Measurements from ENCODE around the gene TBC1D30.

The TBC1D30 gene

DNA sequence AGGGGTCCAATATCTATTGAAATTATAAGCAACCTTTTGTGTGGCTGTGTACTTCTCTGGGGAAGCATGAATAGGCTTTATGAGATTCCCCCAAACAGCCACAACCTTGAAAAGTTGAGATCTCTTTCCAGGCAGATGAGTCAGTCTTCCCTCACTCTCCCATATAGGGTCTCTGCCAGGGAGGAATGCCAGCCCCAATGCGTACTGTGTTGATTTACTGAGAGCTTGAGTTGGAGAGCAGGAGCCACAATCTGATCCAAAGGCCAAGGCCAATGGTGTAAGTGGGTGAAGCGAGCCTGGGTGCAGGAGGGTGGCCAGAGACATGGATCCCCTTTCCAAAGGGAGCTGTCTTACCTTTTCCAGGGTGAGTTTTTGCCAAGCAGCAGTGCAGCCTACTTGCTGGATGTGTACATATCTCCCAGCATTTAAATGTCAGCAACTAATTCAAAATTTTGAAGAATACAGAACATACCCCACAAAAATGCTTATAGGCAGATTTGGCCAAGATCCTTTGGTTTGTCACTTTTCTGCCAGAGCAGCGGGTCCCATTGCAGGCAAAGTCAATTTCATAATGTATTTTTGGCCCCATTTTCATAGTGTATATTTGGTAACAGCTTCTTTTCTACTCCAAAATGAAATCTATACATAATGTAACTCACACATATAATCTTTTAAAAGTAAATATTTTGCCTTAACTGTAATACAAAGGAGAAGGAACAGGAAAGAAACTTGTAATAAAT lies 88.2 kb downstream of the TBC1D30 start:
- H3K9me3 ChIP-seq (ENCODE audit: control insufficient read depth, low read length): no peaks in the 10 kb centered on the region
- no peaks in the 10 kb centered on the region for H3K4me1 ChIP-seq (ENCODE audit: control insufficient read depth, insufficient read depth, low read length, poor library complexity, severe bottlenecking)
- H3K4me3 ChIP-seq (ENCODE audit: extremely low read depth, insufficient read depth, low read length, poor library complexity, severe bottlenecking): no peak overlapping the region
- H3K36me3 ChIP-seq (ENCODE audit: control insufficient read depth, insufficient read depth, low read length): no peaks in the 10 kb centered on the region
- WGBS, 2 experiments (ENCODE audit: insufficient coverage in 2 of 2): 92 to 93% methylated on average over 2 of the region's 3 CpGs
- H3K27ac ChIP-seq (ENCODE audit: low read depth, low read length, severe bottlenecking): no peak overlapping the region

DNA sequence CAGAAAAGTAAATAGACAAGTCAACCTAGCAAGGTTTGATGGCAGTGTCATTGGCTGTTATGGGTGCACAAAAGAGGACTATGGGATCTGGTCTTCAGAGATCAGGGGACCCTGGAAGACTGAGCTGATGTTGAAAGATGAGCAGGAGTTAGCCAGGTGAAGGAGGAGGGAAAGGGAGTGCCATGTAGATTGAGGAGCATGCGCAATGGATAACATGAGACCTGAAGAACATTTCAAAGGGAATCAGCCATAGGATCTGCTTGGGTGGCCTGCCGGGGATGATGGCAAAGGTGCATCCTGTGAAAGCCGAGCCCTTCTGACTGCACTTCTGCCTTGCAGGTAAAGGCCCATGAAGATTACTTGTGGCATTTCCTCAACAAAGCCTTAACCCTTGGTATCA lies 90.8 kb downstream of the TBC1D30 start:
- Histone ChIP-seq H3K36me3 (ENCODE audit: control insufficient read depth, insufficient read depth, low read length) (no peaks in the 10 kb centered on the region), H3K27ac (ENCODE audit: low read depth, low read length, severe bottlenecking) (no peak overlapping the region), H3K9me3 (ENCODE audit: control insufficient read depth, low read length) (no peaks in the 10 kb centered on the region), H3K4me1 (ENCODE audit: control insufficient read depth, insufficient read depth, low read length, poor library complexity, severe bottlenecking) (no peaks in the 10 kb centered on the region), H3K4me3 (ENCODE audit: extremely low read depth, insufficient read depth, low read length, poor library complexity, severe bottlenecking) (no peak overlapping the region)
- WGBS, 2 experiments (ENCODE audit: insufficient coverage in 2 of 2): 75 to 80% methylated on average over 3 of the region's 3 CpGs

DNA sequence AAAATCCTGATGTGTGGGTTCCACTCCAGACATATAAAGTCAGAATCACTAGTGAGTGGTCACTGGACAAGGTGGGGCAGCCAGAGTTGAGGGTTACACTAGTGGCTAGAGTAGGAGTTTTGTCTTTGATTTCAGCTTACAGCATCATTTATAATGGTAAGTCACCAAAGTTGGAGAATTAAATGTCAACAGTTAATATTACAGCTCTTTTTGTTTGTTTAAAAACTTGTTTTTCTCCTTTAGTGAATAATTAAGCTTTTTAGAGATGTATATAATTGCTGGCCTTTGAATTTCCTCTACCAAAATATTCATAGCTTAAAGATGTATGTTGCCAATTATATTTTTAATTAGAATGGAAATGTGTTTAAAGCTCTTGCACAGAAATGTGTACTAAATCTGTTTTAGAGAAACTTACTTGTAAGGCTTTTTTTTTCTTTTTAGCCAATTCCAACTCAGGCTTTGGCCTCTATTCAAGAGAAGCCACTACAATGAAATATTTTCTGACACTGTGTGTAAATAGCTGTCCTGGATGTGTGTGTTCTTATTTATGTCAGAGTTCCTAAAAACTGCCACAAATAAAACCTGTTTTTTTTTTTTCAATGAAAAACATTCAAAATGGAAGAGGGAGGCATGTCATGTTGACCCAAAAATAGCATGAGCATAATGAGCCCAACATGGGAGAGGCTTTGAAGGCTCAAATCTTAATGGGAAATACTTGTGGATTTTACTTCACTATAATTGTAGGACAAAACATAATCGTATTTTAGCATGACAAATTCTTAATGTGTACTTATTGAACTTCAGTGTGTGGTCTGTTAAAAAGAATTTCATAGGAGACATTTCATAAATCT lies 92.2 kb downstream of the TBC1D30 start:
- Histone ChIP-seq H3K4me3 (ENCODE audit: extremely low read depth, insufficient read depth, low read length, poor library complexity, severe bottlenecking) (no peak overlapping the region), H3K9me3 (ENCODE audit: control insufficient read depth, low read length) (no peaks in the 10 kb centered on the region), H3K36me3 (ENCODE audit: control insufficient read depth, insufficient read depth, low read length) (no peaks in the 10 kb centered on the region), H3K4me1 (ENCODE audit: control insufficient read depth, insufficient read depth, low read length, poor library complexity, severe bottlenecking) (no peaks in the 10 kb centered on the region), H3K27ac (ENCODE audit: low read depth, low read length, severe bottlenecking) (no peak overlapping the region)
- WGBS, 2 experiments (ENCODE audit: insufficient coverage in 2 of 2): no CpG with 5 or more reads among the region's 1 CpG

DNA sequence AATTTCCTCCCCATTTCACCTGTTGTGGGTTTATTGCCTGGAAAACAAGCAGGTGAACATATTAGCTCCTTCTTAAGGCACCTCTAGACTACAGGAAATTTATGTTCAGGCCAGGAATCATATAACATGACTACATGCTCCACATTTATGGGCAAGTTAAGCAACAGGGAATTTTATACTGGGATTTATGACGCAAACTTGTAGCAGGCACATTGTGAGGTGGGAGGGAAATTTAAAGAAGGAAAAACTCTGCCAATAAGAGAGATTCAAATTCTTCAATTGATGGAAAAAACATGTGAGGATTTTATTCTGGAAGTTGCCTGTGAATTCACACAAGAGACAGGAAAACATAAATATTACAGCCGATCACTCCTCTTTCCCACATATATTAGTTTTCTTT lies 93.9 kb downstream of the TBC1D30 start:
- no peaks in the 10 kb centered on the region for H3K9me3 ChIP-seq (ENCODE audit: control insufficient read depth, low read length)
- H3K4me1 ChIP-seq (ENCODE audit: control insufficient read depth, insufficient read depth, low read length, poor library complexity, severe bottlenecking): no peaks in the 10 kb centered on the region
- H3K4me3 ChIP-seq (ENCODE audit: extremely low read depth, insufficient read depth, low read length, poor library complexity, severe bottlenecking): no peak overlapping the region
- H3K27ac ChIP-seq (ENCODE audit: low read depth, low read length, severe bottlenecking): no peak overlapping the region
- WGBS, 2 experiments (ENCODE audit: insufficient coverage in 2 of 2): 90 to 100% methylated on average over 1 of the region's 2 CpGs
- H3K36me3 ChIP-seq (ENCODE audit: control insufficient read depth, insufficient read depth, low read length): no peaks in the 10 kb centered on the region

- H3K4me1 ChIP-seq (ENCODE audit: control insufficient read depth, insufficient read depth, low read length, poor library complexity, severe bottlenecking): no peaks in the 10 kb centered on the region
- H3K9me3 ChIP-seq (ENCODE audit: control insufficient read depth, low read length): no peaks in the 10 kb centered on the region
- H3K27ac ChIP-seq (ENCODE audit: low read depth, low read length, severe bottlenecking): no peak overlapping the region
- H3K36me3 ChIP-seq (ENCODE audit: control insufficient read depth, insufficient read depth, low read length): no peaks in the 10 kb centered on the region
- WGBS, 2 experiments (ENCODE audit: insufficient coverage in 2 of 2): 83 to 100% methylated on average over 1 of the region's 2 CpGs
- no peak overlapping the region for H3K4me3 ChIP-seq (ENCODE audit: extremely low read depth, insufficient read depth, low read length, poor library complexity, severe bottlenecking)
These were observed 94.4 kb downstream of the TBC1D30 start for GRCh38 chr12:64918801-64919200.

DNA sequence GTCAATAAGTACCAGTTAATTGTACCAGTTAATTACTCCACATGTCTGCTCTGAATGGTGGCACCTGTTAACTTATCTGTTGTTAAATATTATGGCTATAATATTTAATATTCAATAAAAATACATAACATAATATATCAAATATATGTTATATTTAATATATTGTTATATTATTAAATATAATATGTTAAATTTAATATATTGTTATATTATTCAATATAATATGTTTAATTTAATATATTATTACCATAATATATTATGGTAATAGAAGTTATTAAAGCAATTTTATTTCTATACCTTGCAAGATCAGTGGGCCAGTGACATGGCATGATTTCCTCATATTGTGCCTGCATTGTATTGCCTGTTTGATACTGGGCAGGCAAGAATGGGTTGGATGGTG lies 98.4 kb downstream of the TBC1D30 start:
- no peak overlapping the region for H3K27ac ChIP-seq (ENCODE audit: low read depth, low read length, severe bottlenecking)
- no peaks in the 10 kb centered on the region for H3K4me1 ChIP-seq (ENCODE audit: control insufficient read depth, insufficient read depth, low read length, poor library complexity, severe bottlenecking)
- no peaks in the 10 kb centered on the region for H3K9me3 ChIP-seq (ENCODE audit: control insufficient read depth, low read length)
- no peak overlapping the region for H3K4me3 ChIP-seq (ENCODE audit: extremely low read depth, insufficient read depth, low read length, poor library complexity, severe bottlenecking)
- H3K36me3 ChIP-seq (ENCODE audit: control insufficient read depth, insufficient read depth, low read length): no peaks in the 10 kb centered on the region

DNA sequence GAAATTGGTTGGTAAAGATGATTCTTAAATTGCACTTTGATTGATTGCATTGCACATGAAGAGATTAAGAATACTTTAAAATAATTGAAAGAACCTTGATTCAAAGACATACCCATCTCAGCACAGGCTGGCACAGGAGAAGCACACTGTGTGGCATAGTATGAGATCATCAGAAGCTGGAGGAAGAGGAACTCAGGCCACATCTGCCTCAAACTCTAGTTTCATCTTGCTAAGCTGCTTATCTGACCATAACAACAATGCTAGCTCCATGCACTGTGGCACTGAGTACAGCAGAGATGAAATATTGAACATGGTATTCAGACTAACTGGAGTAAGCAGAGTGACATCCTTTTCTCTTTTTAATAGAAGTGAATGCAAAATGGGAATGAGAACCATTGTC lies 99.1 kb downstream of the TBC1D30 start:
- Histone ChIP-seq H3K27ac (ENCODE audit: low read depth, low read length, severe bottlenecking) (no peak overlapping the region), H3K4me1 (ENCODE audit: control insufficient read depth, insufficient read depth, low read length, poor library complexity, severe bottlenecking) (no peaks in the 10 kb centered on the region), H3K36me3 (ENCODE audit: control insufficient read depth, insufficient read depth, low read length) (no peaks in the 10 kb centered on the region), H3K4me3 (ENCODE audit: extremely low read depth, insufficient read depth, low read length, poor library complexity, severe bottlenecking) (no peak overlapping the region), H3K9me3 (ENCODE audit: control insufficient read depth, low read length) (no peaks in the 10 kb centered on the region)
